ENCODE measurements around the gene GPR17.

DNA sequence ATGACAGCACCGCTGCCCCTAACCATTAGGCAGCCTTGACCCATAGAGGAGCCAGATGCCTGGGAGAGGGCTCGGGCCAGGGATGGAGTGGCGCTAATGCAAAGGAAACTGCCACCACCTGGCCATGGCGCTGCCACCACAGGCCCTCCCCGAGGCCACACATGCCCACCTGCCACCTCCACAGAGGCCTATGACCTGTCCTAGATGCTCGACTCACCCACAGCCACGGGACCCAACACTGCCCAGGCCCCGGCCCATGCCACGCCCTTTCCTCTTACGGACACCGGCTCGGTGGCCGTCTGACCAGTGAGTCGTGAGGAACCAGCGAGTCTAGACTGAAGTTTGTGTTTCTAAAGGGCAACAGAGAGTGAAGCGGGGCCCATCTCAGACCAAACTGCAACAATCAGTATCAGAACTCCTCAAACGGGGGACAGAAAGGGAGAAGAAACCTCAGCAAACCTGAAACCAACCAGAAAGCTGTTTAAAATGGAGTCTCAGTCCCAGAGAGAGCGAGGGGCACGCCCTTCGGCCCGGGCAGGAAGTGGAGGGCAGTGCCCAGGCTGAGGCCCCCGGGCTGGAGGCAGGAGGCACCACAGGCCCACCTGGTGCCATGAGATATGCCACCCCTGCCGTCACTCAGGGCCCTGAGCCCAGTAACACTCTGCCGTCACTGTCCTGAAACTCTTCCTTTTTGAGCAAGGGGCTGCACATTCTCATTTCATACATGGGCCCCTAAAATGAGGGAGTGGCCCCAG is 711 bp downstream of the GPR17 start:
- TF ChIP-seq RARB (CRISPR knock-in tag; IDR thresholded peaks at IDR 0.05): no peak
- no peak for TF ChIP-seq BACH2 (CRISPR knock-in tag; IDR thresholded peaks at IDR 0.05; ENCODE audit: borderline replicate concordance)
- TF ChIP-seq ARNTL (CRISPR knock-in tag; IDR thresholded peaks at IDR 0.05; ENCODE audit: borderline replicate concordance, low read depth): no peak
- TF ChIP-seq, protein P1, sequence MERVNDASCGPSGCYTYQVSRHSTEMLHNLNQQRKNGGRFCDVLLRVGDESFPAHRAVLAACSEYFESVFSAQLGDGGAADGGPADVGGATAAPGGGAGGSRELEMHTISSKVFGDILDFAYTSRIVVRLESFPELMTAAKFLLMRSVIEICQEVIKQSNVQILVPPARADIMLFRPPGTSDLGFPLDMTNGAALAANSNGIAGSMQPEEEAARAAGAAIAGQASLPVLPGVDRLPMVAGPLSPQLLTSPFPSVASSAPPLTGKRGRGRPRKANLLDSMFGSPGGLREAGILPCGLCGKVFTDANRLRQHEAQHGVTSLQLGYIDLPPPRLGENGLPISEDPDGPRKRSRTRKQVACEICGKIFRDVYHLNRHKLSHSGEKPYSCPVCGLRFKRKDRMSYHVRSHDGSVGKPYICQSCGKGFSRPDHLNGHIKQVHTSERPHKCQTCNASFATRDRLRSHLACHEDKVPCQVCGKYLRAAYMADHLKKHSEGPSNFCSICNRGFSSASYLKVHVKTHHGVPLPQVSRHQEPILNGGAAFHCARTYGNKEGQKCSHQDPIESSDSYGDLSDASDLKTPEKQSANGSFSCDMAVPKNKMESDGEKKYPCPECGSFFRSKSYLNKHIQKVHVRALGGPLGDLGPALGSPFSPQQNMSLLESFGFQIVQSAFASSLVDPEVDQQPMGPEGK (CRISPR knock-in tag; IDR thresholded peaks at IDR 0.05; ENCODE audit: borderline replicate concordance): no peak
- TF ChIP-seq ZFP30 (CRISPR knock-in tag; IDR thresholded peaks at IDR 0.05): no peak

Data from SK-N-SH treated with all-trans-retinoic acid at 6 μM for 48 hours (cell line).